Measurements from ENCODE around the gene FAU.

Gene FAU

GRCh38 chr11:65135633-65136145 lies 13.8 kb upstream of the FAU start:
- no peak for DNase-seq

DNA sequence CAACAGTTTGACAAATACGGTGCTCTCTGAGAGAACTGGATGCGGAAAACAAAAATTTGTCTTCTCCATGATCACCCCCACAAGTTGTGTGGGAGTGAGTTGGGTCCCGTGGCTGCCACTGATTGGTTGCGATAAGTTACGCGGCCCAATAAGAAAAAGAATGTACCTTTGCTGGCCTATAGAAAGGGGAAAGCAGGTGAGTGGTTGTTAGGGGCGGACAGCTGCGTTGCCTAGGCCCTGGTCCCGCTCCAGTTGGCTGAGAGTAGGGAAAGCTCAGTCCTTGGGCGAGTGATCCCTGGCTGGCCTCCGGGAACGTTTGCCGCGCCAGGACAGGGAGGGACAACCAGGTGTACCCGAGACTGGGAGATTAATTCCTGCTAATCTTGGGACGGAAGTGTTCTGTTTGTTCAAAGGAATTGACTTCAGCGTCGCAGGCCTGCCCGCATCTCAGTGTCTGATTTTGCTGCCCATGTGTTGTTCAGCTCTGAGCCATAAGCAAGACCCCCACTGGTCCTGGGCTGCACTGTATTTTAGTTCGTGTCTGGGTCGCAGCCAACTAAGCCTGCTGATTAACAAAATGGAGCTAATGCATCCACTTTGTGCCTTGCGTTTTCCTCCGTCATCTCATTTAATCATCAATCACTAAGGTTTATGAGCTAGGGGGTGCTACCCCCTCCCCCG lies 13.2 kb upstream of the FAU start:
- DNase-seq, result peak; percentile 98

DNA sequence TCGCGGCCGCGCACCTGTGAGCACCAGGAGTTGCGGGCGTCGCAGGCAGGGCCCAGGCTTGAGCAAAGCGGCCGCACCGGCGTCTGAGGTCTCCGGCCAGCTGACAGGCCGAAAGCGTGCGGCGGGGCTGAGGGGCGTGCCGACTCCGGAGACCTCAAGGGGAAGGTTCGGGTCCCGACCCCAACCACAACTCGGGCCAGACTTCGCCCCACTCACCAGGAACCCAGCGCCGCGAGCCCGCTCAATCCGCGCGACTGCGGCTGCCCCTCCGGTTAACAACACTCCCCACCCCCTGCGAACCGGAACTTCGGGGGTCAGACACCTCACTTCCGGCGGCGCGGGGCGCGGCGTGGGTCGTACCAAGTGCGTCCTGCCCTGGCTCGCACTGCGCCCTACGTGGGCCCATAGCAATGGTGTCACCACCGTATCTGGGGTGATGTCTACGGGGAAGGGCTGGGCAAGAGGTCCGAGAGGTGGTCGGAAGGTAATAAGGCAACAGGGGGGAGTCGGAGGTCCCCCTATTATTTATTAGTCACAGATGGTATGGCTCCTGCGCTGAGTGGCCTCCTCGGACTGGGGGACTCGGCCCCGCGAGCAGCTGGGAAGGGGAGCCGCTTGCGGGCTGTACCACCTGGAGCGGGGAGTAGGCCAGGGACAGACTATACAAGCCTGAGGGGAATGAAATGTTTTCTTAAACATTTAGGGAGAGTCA lies 12.5 kb upstream of the FAU start, which contains the start of gene SYVN1:
SYVN1 (minus strand) TSS at position 280 of the 712 bp plus-strand sequence. CDS start 918 bp downstream, outside the sequence.
- DNase-seq, result peak; percentile 91

DNA sequence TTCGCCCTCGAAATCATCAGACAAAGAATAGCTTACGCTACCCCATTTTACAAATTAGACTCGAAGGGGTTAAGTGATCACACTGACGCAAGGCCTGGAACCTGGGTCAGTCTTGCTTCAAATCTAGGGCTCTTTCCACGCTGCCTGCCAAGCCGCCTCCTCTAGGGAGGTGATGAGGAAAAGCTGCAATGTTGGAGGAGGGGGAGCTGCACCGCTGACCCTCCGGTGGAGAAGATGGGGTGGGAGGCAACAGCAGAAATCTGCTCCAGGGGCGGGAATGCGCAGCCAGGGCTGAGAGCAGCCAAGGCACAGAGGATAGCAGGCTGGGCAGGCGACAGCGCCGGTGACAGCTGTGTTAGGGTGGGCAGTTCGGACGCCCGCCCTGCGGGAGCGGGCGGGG lies 11.8 kb upstream of the FAU start:
- DNase-seq, result no peak

GRCh38 chr11:65132988-65133700 lies 11.2 kb upstream of the FAU start:
- peak; percentile 55 for DNase-seq

DNA sequence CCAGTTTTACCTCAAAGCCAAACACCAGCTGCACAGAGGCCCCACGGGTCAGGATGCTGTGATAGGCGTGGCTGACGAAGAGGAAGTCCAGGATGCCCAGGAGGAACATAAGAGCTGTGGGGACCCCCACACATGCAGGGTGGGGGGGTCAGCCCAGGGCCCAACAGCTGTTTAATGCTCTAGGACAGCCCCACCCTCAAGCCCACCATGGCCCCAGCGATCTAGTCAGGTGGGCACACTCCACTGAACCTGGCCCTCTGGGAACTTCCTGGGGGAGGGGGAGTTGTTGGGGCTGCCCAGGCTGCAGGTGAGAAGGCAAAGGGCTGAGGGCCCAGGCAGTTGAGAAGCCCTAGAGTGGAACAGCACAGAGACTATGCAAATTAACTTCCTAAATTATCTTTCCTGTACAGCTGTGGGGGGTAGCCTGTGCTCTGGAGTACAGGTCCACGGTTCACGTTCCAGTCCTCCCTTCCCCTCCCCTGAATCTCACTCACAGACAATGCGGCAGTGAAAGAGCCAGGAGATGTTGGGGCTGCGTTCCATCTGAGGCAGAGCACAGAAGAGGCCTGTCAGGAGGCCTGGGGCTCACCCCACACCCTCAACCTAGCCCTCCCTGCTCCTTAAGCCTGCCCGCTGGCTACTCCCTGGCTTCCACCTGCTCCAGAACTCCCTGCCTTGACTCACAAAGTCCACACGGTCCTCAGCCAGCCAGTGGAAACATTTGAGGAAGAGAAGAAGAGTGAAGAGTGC lies 10.5 kb upstream of the FAU start:
- no peak for DNase-seq

- DNase-seq, result no peak
These were observed 9.9 kb upstream of the FAU start for GRCh38 chr11:65131895-65132237.

- no peak for DNase-seq
These were observed 9.5 kb upstream of the FAU start for GRCh38 chr11:65131417-65131776.

DNA sequence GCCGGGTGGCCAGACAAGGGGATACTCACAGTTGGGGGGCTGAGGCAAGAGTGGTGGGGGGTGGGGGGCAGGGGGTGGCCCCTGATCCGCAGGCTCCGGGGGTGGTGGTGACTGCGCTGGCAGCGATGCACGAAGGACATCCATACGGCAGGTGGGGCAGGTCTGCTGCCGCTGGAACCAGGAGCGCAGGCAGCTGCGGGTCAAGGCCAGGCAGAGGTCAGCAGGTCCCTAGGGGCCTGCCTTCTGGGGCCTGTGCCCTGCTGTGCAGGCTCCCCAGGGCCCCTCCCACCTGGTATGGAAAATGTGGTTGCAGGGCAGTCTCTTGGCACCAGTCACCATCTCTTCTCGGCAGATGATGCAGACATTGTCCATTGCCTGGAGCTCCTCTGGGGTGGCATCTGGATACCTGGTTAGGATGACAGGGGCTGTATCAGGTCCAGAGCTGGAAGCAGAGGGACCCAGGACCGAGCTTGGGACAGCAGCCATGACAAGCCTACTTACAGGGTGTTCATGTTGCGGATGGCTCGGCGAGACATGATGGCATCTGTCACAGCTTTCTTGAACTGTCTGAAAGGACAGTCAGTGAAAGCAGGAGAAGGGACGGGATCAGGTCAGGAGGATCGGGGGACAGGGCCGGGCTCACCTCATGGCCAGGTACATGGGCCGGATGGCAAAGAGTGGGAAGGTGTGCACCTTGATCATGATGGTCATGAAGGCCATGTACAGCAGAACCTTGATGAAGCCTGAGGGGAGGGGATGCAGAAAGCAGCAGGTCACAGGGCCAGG lies 8.9 kb upstream of the FAU start:
- no peak for DNase-seq

- DNase-seq, result no peak
These were observed 7.9 kb upstream of the FAU start for GRCh38 chr11:65129649-65130441.

GRCh38 chr11:65128182-65129145 lies 6.5 kb upstream of the FAU start:
- no peak for DNase-seq

GRCh38 chr11:65127473-65128181 lies 5.7 kb upstream of the FAU start:
- DNase-seq, result no peak

DNA sequence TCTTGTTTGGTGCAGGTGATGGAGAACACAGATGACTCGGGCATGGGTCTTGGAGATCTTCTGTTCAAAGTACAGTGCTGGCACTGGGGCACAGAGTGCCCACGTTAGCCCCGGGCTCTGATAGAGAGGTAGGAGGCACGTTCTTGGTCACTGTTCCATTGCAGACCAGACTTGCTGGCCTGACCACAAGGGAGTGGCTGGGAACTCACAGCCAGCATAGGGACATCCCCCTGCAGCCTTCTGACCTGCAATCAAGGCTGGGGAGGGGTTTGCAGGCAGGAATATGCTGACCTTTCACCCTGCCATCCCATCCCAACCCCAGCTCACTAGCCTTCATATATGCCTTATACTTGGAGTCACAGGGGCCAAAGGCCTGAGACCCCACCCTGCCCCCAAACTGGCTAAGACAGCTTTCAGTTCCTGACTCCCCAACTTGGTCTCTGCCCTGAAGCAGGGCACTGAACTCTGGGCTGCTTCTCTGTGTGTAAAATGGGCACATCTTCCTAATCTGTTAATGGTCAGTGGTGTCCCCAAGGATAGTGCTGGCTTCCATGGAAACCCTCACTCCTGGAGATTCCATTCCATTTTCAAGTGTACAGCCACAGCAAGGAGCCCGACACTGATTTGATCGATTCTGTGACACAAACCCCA lies 4.8 kb upstream of the FAU start:
- no peak for DNase-seq

DNA sequence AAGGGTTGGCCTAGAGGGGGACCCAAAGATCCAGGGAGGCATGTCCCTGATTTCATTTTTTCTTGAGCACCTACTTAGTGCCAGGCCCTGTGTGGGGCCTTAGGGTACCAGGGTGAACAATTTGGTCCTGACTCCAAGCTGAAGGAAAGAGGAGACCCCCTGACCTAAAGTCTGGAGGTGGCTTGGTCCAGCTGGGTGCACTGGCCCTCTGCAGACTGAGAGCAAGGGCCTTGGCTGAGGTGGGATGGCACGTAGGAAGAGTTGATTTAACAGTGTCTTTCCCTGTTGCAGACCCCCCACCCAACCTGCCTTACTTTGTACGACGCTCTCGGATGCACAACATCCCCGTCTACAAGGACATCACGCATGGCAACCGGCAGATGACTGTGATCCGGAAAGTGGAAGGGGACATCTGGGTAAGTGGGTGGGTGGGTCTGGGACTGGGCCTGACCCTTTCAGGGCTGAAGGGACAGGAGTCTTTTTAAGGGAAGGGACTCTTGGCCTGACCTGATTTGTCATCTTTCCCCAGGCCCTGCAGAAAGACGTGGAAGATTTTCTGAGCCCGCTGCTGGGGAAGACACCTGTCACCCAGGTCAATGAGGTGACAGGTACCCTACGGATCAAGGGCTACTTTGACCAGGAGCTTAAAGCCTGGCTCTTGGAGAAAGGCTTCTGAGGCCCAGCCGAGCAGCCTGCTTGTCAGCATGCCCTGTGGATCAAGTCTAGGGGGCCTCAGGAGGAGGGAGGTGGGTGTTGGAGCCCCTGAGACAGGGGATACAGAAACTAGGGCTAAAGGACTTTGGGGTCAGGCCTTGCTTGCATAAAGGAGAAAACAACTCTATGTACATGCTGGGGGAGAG lies 3.5 kb upstream of the FAU start:
- DNase-seq, result no peak

DNA sequence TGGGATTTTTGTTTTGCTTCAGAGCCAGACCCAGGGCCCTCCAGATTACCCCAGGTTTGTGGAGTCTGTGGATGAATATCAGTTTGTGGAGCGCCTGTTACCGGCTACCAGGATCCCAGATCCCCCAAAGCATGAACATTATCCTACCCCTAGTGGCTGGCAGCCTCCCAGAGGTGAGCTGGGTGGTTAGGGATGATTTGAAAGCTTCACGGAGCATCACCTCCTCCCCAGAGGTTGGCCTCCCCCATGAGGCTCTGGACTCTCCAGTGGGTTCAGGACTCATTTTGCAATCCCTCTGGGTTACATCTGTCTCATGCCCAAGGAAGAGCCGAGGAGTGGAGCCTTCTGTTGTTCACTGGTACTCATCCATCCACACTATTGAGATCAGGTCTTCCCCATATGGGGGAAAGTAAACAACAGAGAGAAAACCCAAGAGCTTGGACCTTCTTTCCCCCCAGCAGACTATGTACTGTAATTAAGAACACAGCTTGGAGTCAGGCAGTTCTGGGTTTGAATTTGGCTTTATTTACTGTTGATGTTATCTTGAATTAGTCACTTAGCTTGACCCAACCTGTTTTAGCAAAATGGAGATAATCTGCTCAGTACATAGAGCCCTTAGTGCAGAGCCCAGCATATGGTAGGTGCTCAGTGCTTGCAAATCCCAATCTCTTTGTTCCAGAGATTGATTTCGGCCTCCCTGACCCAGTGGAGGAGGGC lies 2.7 kb upstream of the FAU start:
- no peak for DNase-seq

DNA sequence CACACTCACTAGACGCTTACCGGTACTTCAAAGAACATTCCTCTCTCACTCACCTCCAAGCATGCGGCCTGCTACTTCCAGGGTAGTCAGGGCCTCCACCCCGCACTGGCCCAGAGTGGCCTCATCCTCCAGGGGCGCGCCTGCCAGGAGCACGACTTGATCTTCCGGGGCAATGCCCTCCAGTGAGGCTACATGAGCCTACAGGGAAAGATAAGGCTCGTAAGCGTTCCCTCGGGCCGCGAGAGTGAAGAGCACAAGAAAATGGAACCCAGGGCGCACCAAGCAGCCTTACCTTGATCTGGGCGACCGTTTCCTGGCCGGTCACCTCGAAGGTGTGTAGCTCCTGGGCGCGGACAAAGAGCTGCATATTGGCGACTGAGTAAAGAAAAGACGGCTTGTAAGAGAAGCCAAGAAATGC lies 478 bp downstream of the FAU start:
- DNase-seq, result peak; percentile 15

GRCh38 chr11:65120831-65121230 lies 1.1 kb downstream of the FAU start:
- no peak for DNase-seq
